OCI-LY7 (cell line): ENCODE results near the gene NFATC2. TPM values are rescaled to one million over a fixed set of nuclear protein-coding genes. Genes with fewer than 3 reads are reported as not detected.

Experiments
- BruUV-seq: library from RNA; stranded (reverse); fragments of 400-500 nt; replicated peaks from 2 replicates; lab custom pipeline; 2021; lab: Mats Ljungman, UMichigan
- CTCF ChIA-PET: fragments of 300-600 bp; sonication (Branson Sonifier 250); formaldehyde crosslinking; loops from one replicate; lab custom pipeline; 2022; ENCODE audit warnings: antibody characterized with exemption; ENCODE audit not compliant: unreplicated experiment; lab: Charles Lee
- POLR2A ChIA-PET: fragments of 300-600 bp; sonication (Branson Sonifier 250); formaldehyde crosslinking; loops from one replicate; lab custom pipeline; 2022; ENCODE audit warnings: antibody characterized with exemption; lab: Charles Lee
- DNase-seq: peaks from one replicate; pipeline ENCODE4 v3.0.0-alpha.2; 2015; ENCODE audit warnings: low spot score
- H2AFZ ChIP-seq: fragments of 200-600 bp; sonication (generic), shearing (Covaris generic); 2 replicates; pipeline ENCODE4 v1.6.1; 2014; ENCODE audit warnings: mild to moderate bottlenecking, antibody characterized with exemption, low read length, moderate library complexity
- H3K27ac ChIP-seq: fragments of 200-600 bp; sonication (generic); 2 replicates; pipeline ENCODE4 v1.5.1; 2014; ENCODE audit warnings: mixed run types, low read depth, mild to moderate bottlenecking, moderate library complexity, low read length, inconsistent platforms; ENCODE audit not compliant: poor library complexity, severe bottlenecking
- H3K36me3 ChIP-seq: fragments of 200-600 bp; sonication (generic); 2 replicates; pipeline ENCODE4 v1.6.1; 2014; ENCODE audit warnings: mild to moderate bottlenecking, antibody characterized with exemption, low read length, moderate library complexity, mixed read lengths; ENCODE audit not compliant: insufficient read depth
- H3K4me1 ChIP-seq: fragments of 200-600 bp; sonication (generic); 2 replicates; pipeline ENCODE4 v1.5.1; 2014; ENCODE audit warnings: mild to moderate bottlenecking, low read length; ENCODE audit not compliant: insufficient read depth, poor library complexity, severe bottlenecking
- H3K4me2 ChIP-seq: fragments of 200-600 bp; sonication (generic); 2 replicates; pipeline ENCODE4 v1.6.1; 2014; ENCODE audit warnings: mild to moderate bottlenecking, low read length
- H3K4me3 ChIP-seq: fragments of 200-600 bp; sonication (generic); 2 replicates; pipeline ENCODE4 v1.5.1; 2014; ENCODE audit warnings: mild to moderate bottlenecking, low read depth, low read length; ENCODE audit not compliant: poor library complexity, severe bottlenecking
- H3K79me2 ChIP-seq: fragments of 200-600 bp; sonication (generic); 2 replicates; pipeline ENCODE4 v1.6.1; 2016; ENCODE audit warnings: low read depth, mild to moderate bottlenecking, low read length, moderate library complexity, mixed read lengths; ENCODE audit not compliant: insufficient read depth
- H3K9me2 ChIP-seq: fragments of 200-600 bp; sonication (generic); 2 replicates; pipeline ENCODE4 v1.6.1; 2016; ENCODE audit warnings: mild to moderate bottlenecking, low read length, mixed read lengths; ENCODE audit not compliant: insufficient read depth
- H3K9me3 ChIP-seq: fragments of 200-600 bp; sonication (generic); 2 replicates; pipeline ENCODE4 v1.6.1; 2014; ENCODE audit warnings: mild to moderate bottlenecking, mixed run types, low read length, mixed read lengths
- H4K20me1 ChIP-seq: fragments of 200-600 bp; sonication (generic); 2 replicates; pipeline ENCODE4 v1.6.1; 2014; ENCODE audit warnings: mild to moderate bottlenecking, antibody characterized with exemption, low read length, moderate library complexity, mixed read lengths; ENCODE audit not compliant: insufficient read depth
- CTCF ChIP-seq: fragments of 200-600 bp; sonication (generic); conservative IDR thresholded peaks from 2 replicates; pipeline ENCODE4 v1.5.1; 2014; ENCODE audit warnings: mild to moderate bottlenecking, antibody characterized with exemption, low read length, moderate library complexity, mixed read lengths
- EZH2phosphoT487 ChIP-seq: fragments of 200-600 bp; sonication (generic); IDR thresholded peaks from 2 replicates; pipeline ENCODE4 v1.6.1; 2018; ENCODE audit warnings: low read depth, borderline replicate concordance, mild to moderate bottlenecking, mixed run types, antibody characterized with exemption, low read length, moderate library complexity, mixed read lengths
- intact Hi-C: fragments of 100-400 bp; cut with micrococcal nuclease; formaldehyde crosslinking; loops from one replicate; pipeline ENCODE4 v1.10.0; 2022; ENCODE audit not compliant: unreplicated experiment
- total RNA-seq, 2 experiments: library from RNA; depleted of rRNA in 1 of 2; stranded (reverse); fragments of >200 nt in 1 of 2; shearing (Covaris generic) in 1 of 2; gene quantifications; 2 replicates each; pipeline ENCODE4 v1.2.3, GENCODE V29; 2014 to 2022

NFATC2 gene
- total RNA-seq, 2 experiments from 2014 or later, result 12.5 to 43.8 TPM

- intact Hi-C loops, result no loop called here
- Histone ChIP-seq H2AFZ (no peak overlapping the region), H3K4me2 (0 out of 2 replicates have a peak overlapping the region, but pooled peaks have one; percentile 16), H3K27ac (no peak overlapping the region), H3K36me3 (peaks cover 90% of the 10 kb centered on the region), H4K20me1 (no peaks in the 10 kb centered on the region), H3K9me3 (no peaks in the 10 kb centered on the region), H3K9me2 (no peaks in the 10 kb centered on the region), H3K4me1 (peaks cover 38% of the 10 kb centered on the region), H3K4me3 (no peak overlapping the region), H3K79me2 (no peaks in the 10 kb centered on the region)
- no TSS peak for BruUV-seq
- ChIA-PET POLR2A (interaction anchor here (1.4 kb wide), 2 partner anchors 9 to 37 kb away, joined by 3 to 5 read pairs; no protein-coding TSS in a partner anchor), CTCF (no interaction called here)
- TF ChIP-seq EZH2phosphoT487, result no peak
- no peak for TF ChIP-seq CTCF
- DNase-seq, result peak; percentile 42
These were observed 115.5 kb downstream of the NFATC2 start for GRCh38 chr20:51426718-51427650.

- DNase-seq, result no peak
- peak overlapping the region; percentile 12; the same call in 1 of the 2 replicates for H3K4me2 ChIP-seq
- H3K27ac ChIP-seq, result no peak overlapping the region
- no peaks in the 10 kb centered on the region for H4K20me1 ChIP-seq
- no peak overlapping the region for H2AFZ ChIP-seq
- TF ChIP-seq CTCF (no peak), EZH2phosphoT487 (no peak)
- no TSS peak for BruUV-seq
- H3K9me2 ChIP-seq, result no peaks in the 10 kb centered on the region
- intact Hi-C loops, result no loop called here
- POLR2A ChIA-PET, result interaction anchor here (1.0 to 1.4 kb wide), 2 partner anchors 36 to 164 kb away, joined by 3 to 5 read pairs; no protein-coding TSS in a partner anchor
- no peaks in the 10 kb centered on the region for H3K79me2 ChIP-seq
- peaks cover 91% of the 10 kb centered on the region for H3K36me3 ChIP-seq
- CTCF ChIA-PET, result no interaction called here
- H3K9me3 ChIP-seq, result no peaks in the 10 kb centered on the region
- H3K4me3 ChIP-seq, result no peak overlapping the region
- peaks cover 43% of the 10 kb centered on the region for H3K4me1 ChIP-seq
These were observed 117.0 kb downstream of the NFATC2 start for GRCh38 chr20:51425347-51426106.
